Activated CD4-positive, alpha-beta T cell treated with anti-CD3 and anti-CD28 coated beads, Interleukin-2, amount 50 U/mL, for 4 hours (primary cell): ENCODE results near the gene SLC35A2.
"Not testable (repeated sequence)": the region's sequence is repeated elsewhere in the genome, so short reads cannot be mapped to it uniquely, and the experiment has no call there.

Experiments
- DNase-seq, 2 experiments: peaks; one replicate each; pipeline ENCODE4 v3.0.0-alpha.2; 2020

The SLC35A2 gene

DNA sequence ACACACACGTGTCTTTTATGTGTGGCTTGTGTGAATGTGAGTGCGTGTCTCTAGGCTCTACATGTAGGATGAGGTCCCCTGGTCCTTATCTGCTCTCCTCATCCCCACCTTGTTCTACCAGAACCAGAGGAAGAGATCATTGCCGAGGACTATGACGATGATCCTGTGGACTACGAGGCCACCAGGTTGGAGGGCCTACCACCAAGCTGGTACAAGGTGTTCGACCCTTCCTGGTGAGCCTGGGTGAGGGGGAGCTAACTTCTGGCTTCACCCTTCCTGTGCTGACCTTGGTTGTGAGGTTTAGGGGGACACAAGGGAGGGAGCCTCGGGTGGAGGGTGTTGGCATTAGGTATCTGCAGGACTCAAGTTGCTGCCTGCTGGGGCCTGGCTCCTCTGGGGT, 10.4 kb downstream of the SLC35A2 start:
- DNase-seq: no peak

DNA sequence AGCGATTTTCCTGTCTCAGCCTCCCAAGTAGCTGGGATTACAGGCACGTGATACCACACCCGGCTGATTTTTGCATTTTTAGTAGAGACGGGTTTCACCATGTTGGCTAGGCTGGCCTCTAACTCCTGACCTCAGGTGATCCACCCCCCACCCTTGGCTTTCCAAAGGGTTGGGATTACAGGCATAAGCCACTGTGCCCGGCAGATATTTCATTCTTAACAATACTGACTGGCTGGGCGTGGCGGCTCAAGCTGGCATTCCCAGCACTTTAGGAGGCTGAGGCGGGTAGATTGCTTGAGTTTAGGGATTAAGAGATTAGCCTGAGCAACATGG, 12.4 kb downstream of the SLC35A2 start:
- DNase-seq: no peak

DNA sequence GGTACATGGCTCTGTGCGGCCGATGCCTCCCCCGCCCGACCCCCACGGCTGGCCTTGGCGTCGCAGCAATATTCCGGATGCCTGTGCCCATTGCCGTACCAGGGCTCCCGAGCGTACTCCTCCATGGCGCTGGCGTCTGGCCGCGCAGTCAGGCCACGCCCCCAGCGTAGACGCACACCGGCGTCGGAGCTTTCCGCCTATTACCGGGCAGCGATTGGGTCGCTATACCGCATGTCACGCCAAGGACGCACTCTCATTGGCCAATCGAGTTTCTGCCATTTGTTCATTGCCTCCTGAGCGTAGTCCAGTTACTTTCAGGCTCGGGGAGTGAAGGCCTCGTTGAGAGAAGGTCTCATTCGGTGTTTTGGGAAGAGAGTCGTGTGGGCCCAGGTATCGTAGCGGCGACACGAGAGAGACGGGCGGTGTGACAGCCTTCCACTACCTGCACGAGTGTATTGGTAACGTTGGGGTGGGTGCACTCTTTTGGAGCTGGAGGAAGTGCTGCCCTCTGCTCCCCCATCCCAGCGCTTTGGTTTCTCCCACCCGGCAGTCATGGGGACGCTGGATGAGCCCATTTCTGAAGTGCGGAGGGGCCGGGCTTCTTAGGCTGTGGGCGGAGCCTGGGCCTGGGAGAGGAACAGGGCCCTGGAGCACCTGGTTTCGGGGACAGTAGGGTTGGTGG, 13.7 kb downstream of the SLC35A2 start, which contains the start of the genes PQBP1 and TIMM17B:
PQBP1 (plus strand) TSS at position 306 of the 682 bp plus-strand sequence. CDS start 580 bp downstream, outside the sequence.
TIMM17B (minus strand) TSS at position 144 of the 682 bp plus-strand sequence; CDS start at position 125, 19 bp downstream.
- peak; percentile 83 for DNase-seq

DNA sequence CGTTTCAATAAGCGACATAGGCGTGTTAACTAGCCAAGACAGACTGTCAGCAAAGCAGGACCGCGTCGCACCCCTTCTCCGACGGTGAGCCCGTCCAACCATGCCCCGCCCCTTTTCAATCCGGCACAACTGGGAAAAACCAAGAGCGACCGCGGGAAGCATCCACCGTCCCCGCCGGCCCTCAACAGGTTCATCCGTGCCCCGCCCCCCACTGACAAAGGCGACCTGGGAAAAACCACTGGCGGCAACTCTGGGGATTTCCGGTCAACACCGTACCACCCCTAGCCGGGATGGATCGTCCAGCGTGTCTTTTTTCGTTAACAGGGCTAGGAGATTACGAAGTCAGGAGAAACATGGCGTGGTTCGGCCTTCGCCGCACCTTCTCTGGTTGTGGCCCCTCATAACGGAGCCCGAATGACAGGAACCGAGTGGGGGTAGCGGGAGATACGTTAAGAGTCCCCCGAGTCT, 14.3 kb downstream of the SLC35A2 start:
- peak; percentile 51 to 52 for DNase-seq

DNA sequence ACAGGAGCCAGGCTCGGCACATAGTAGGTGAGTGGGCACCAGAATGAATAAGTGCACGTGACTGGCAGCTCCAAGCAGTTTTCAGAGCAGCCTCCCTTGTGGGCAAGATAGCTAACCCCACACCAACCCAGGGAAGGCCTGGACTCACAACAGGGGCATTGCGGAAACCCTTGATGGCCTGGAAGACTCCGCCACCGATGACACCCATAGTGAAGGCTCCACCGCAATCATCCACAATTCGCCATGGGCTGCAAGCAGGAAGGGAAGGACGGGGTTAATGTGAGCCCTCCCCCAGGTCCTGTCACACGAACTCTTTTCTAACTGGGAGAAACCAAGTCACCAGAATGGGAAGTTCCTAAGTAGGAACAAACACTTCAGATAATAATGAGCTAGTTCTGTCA, 14.8 kb downstream of the SLC35A2 start:
- DNase-seq: no peak

DNA sequence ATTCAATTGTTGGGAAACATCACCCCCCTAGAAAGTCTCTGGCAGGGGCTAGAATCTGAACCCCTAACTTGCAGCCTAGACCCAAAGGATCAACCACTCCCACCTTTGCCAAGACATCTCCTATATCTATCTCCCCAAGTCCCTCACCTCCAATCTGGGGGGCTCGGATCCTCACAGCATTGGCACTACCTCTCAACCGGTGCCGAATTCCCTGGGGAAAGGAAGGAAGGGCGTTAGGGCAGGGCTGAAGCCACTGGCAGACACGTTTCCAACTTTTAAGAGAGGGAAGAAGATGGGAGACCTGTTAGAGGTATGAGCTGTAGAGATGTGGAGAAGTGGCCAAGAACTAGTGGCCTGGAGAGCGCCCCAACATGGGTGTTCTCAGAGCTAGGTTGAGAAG, 16.6 kb downstream of the SLC35A2 start:
- no peak for DNase-seq

DNA sequence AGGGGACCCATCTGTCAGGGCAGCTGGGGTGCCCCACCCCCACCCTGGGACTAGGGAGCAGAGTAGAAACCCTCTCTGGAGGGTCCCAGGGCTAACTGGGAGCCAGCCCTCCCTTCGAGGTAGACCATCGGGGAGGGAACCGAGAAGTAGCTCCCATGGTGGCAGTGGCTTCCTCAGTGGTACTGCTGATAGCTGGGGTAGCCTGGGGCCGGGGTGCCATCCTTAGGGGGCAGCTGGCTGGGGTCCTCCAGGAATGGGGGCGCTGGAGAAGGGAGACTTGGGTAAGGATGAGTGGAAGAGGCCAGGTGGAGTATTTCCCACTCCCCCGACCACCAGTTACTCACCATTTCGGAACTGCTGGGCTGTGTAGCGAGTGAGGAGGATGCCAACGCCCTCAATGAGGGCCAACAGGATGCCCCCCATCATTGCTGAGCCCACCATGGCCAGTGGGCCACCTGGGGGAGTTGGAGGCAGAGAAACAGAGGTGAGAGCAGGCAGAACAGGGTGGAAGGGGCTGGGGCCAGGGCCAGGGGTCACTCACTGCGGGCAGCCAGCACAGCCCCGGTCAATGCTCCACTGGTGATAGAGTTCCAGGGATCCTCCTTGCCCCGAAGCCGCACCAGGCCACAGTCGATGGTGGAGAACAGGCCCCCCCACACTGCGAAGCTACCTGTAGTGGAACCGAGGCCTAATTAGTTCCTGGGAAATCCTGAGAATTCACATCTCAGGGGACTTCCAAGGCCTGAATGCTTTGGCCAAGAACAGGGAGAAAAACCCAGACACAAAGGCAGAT, 17.7 kb downstream of the SLC35A2 start:
- no peak for DNase-seq

DNA sequence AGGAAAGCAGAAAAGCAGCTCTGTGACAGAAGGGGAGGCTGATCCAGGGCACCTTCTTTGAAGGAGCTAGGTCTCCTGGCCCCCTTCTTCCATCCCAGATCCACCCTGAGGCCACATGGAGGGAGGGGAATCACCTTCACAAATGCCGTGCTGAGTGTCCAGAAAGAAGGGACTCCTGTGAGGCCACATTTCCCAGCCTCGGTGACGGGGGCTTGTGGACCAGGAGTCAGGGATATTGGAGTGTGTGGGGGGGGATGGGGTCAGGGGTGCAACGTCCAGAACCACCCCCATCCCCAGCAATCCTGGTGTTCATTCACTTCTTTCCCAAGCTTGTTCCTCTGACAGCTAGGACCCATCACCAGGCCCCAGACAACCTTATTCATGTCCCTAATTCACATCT, 18.6 kb downstream of the SLC35A2 start:
- DNase-seq: no peak

DNA sequence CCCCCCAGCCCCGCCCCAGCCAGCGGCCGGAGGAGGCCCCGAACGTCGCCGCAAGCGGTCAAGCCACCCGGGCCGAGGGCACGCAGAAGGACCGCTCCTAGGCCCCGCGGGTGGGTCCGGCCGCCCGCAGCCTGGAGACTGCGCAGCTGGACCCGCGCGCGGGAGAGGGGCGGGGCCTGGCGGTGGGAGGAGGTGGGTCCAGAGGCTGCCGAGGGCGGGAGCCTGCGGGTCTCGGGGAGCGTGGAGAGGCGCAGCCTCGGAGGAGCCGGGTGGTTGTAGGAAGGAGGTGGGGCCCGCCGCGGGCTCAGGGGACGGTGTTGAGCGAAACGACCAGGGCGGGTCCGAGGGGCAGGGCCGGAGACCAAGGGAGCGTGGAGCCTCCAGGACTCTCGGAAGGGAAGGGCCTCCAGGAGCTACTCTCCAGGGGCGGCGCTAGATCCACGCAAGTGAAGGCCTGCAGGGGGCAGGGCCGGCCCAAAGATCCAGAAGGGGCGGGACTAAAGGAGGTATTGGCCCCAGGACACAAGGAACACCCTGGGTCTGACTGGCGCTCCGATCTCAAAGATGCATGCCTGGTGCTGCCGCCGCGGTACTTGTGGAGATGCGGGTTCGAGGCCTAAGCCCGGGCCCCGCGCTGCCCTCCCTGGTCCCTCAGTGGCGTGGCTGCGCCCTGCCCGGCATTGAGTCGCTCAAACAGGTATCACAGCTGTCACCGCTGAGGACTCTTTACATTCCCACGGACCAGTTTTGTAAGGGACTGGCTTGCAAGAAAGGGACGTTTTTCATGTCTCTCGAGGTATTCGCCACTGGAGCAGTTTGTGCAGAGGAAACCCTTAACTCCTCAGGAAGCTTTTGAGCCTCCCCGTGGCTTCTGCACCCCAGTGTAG, 19.8 kb downstream of the SLC35A2 start:
- peak; percentile 67 to 71 for DNase-seq

DNA sequence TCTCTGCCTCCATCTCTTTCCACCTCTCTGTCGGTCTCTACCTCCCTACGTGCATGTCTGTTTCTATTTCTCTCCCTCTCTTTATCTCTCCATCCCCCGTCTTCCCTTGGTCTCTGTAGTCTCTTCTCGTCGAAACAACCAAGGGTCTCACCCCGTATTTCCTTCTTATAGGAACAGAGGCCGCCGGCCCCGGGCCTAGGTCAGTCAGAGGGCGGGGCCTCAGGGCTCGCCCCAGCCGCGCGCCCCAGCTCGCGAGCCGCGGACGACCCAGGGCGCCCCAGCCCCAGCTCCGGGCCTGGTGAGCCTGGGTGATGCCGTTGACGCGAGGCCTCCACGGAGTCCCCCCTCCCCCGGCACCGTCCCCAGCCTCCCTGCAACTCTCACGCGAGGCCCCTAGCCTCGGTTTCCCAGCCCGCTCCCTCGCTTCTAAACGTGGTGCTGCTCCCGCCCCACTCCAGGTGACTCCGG, 20.5 kb downstream of the SLC35A2 start:
- no peak for DNase-seq

DNA sequence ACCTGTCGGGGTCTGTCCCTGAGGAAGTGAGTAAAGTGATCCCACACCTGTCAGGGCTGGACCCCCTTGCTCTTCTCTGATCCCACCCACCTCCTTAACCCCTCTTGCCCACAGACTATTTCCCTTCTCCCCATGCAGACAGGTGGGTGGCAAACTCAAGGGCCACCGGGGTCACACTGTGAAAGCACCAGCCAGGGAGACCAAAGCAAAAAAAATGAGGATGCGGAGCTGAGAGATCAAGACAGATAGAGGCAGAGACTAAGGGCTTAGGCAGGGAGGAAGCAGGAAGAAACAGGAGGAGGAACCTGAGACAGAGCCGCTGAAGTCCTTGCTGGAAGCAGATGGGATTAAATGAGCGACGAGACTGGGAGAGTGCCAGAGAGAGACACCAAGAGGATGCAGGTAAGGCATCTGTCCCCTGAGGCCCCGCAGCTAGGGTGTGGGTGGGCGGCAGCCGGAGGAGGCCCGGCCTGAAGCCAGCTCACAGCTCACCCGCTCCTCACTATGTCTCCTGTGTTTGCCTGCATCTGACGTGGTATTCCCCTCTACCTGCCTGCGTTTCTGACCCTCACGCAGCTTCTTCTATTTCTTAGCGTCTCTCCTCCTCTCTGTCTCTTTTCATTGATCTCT, 21.0 kb downstream of the SLC35A2 start:
- DNase-seq: no peak

DNA sequence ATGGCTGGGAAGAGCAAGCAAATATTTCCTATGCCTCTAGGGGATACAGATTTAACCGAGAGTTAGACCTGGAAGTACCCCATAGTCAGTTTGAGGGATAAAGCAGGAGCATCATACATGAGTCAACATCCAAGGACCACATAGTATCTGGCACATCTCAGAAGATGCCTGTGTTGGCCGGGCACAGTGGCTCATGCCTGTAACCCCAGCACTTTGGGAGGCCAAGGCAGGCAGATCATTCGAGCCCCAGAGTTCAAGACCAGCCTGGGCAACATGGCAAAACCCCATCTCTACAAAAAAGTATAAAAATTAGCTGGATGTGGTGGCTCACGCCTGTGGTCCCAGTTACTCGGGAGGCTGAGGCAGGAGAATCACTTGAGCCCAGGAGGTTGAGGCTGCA, 24.9 kb downstream of the SLC35A2 start:
- DNase-seq: not testable (repeated sequence)

DNA sequence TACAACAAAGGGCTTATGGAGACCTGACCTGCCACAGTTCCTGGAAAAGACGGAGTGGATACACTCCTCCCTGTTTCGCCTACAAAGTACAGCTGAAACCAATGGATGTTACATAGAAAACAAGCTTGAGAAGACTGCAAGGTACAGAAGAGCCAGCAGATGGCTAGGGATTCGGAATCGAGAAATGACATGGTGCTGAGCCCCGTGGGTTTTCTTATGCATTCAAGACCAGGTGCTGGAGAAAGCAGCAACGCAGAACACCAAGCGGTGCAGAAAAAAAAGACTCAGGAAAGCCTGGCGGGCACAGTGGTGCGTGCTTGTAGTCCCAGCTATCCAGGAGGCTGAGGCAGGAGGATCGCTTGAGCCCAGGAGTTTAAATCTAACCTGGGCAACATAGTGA, 27.7 kb downstream of the SLC35A2 start:
- DNase-seq: no peak

DNA sequence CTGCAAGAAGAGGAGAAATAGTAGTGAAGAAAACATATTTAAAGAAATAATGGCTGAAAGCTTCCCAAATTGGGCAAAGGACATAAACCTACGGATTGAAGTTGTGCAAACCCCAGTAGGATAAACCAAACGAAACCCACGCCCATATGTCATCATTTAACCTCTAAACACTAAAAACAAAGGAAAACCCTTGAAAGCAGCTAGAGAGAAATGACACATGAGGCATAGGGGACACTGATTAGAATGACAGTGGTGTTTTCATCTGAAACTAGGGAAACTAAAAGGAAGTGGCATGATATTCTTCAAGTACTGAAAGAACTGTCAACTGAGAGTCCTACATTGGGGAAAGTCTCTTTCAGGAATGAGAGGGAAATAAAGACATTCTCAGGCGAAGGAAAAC, 34.5 kb downstream of the SLC35A2 start:
- DNase-seq: not testable (repeated sequence)

DNA sequence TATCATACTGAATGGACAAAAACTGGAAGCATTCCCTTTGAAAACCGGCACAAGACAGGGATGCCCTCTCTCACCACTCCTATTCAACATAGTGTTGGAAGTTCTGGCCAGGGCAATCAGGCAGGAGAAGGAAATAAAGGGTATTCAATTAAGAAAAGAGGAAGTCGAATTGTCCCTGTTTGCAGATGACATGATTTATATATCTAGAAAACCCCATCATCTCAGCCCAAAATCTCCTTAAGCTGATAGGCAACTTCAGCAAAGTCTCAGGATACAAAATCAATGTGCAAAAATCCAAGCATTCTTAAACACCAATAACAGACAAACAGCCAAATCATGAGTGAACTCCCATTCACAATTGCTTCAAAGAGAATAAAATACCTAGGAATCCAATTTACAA, 39.4 kb downstream of the SLC35A2 start:
- DNase-seq: not testable (repeated sequence)

DNA sequence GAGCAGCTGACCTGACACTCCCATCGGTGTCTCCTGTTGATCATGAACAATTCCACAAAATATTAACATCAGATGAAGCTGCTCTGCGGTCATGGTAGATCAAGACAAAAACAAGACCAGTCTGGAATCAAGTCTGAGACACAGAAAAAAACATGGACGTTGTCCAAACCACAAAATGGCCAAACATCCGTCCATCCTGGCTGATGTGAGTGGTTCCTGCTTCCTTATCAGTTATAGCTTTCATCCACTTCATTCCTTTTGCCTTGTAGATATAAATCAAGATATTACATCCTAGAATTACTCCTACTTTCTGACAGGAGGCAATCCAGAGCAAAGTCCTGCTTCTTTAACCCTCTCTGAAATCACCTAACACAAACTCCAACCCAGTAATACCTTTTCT, 47.2 kb downstream of the SLC35A2 start:
- no peak for DNase-seq

DNA sequence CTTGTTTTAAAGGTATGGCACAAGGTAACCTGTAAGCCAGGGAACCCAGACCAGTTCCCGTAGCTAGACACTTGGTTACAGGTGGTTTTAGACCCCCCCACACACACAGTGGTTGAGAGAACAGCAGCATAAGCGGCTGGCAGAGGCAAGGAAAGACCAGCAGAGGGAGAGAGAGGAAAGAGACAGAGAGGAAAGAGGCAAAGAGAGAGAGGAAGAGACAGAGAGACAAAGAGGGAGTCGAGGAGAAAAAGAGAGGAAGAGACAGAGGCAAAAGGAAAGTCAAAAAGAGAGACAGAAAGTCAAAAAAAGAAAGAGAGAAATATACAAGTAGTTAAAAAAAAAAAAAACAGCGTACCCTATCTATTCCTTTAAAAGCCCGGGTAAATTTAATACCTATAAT, 56.5 kb downstream of the SLC35A2 start:
- no peak for DNase-seq

DNA sequence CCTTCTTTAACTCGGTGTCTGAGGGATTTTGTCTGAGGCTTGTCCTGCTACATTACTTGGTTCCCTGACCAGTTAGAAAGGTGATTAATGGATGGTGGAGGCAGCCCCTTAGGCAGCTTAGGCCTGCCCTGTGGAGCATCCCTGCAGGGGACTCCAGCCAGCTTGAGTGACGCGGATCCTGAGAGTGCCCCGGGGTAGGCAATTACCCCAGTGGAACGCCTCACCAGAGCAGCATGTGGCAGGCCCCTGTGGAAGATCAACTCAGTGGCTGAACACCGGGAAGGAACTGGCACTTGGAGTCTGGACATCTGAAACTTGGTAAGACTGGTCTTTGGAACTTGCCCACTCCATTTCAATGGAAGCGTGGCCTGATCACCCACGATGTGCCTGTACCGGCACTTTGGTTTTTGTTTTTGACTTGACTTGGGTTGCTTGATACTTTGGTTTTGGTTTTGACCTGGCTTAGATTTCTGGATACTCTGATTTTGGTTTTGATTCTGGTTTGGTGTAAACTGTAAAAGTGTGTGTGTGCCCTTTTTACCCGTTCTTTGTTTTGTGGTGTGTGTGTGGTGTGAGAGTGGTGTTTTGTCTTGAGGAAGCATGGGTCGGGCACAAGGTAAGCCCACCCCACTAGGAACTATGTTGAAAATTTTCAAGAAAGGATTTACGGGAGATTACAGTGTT, 57.2 kb downstream of the SLC35A2 start:
- DNase-seq: not testable (repeated sequence)

DNA sequence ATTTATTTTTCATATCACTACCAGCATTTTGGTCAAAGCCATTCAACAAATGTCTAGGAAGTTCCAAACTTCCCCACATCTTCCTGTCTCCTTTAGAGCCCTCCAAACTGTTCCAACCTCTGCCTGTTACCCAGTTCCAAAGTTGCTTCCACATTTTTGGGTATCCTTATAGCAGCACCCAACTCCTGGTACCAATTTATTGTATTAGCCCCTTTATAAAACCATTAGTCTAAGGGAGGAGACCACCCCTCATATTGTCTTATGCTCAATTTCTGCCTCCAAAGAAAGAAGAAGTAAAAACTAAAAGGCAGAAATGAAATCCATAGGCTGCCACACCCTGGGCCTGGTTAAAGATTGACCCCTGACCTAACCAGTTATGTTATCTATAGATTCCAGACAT, 58.0 kb downstream of the SLC35A2 start:
- not testable (repeated sequence) for DNase-seq
